Stimulated activated CD4-positive, alpha-beta T cell treated with anti-CD3 and anti-CD28 coated beads, Interleukin-12 subunit alpha, Interleukin-12 subunit beta, amount 100 ng/mL, for 24 hours (primary cell): Measurements from ENCODE around the gene BTBD7.
"Not testable (repeated sequence)": the region's sequence is repeated elsewhere in the genome, so short reads cannot be mapped to it uniquely, and the experiment has no call there.

Experiments
- DNase-seq, 2 experiments: peaks; one replicate each; pipeline ENCODE4 v3.0.0-alpha.2; 2020; ENCODE audit warnings: low read depth in 2 of 2

BTBD7 gene, protein sequence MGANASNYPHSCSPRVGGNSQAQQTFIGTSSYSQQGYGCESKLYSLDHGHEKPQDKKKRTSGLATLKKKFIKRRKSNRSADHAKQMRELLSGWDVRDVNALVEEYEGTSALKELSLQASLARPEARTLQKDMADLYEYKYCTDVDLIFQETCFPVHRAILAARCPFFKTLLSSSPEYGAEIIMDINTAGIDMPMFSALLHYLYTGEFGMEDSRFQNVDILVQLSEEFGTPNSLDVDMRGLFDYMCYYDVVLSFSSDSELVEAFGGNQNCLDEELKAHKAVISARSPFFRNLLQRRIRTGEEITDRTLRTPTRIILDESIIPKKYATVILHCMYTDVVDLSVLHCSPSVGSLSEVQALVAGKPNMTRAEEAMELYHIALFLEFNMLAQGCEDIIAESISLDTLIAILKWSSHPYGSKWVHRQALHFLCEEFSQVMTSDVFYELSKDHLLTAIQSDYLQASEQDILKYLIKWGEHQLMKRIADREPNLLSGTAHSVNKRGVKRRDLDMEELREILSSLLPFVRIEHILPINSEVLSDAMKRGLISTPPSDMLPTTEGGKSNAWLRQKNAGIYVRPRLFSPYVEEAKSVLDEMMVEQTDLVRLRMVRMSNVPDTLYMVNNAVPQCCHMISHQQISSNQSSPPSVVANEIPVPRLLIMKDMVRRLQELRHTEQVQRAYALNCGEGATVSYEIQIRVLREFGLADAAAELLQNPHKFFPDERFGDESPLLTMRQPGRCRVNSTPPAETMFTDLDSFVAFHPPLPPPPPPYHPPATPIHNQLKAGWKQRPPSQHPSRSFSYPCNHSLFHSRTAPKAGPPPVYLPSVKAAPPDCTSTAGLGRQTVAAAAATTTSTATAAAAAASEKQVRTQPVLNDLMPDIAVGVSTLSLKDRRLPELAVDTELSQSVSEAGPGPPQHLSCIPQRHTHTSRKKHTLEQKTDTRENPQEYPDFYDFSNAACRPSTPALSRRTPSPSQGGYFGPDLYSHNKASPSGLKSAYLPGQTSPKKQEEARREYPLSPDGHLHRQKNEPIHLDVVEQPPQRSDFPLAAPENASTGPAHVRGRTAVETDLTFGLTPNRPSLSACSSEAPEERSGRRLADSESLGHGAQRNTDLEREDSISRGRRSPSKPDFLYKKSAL

DNA sequence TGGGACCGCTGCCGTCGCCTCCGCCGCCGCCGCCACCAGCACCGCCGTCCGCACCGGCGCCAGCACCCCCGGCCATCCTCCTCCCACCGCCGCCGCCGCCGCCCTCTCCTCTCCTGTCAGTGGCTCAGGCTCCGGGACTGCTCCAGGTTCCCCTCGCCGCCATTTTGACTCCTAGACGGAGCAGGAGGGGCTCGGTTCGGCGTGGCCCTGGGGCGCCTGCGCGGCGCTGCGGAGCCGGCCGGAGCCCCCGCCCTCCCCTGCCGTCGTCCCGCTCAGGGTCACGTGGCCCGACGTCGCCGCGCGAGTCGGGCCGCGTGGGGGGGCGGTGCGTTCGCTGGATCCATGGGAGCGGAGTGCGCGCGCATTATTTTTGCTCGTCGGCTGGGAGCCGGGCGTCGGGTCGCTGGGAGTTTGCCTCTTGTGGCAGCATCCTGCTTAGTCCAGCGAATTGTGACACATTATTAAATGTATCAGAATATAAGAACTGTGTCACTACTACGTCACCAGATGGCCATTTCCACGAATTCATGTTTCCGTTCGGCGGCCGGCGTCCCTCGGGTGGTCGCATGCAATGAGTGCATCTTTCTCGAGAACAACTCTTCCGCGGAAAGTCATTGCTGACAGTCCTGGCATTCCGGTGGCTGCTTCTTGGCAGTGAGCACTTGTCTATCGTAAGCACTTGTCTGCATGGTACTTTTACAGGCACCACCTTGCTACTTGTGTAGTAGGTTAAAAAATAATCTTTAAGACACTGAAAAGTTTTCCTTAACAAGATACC is at the start of gene BTBD7:
Gene BTBD7, minus strand, starts transcription at position 184 of the 778 bp plus-strand sequence. CDS start 36,985 bp downstream, outside the sequence.
- peak; percentile 89 to 91 for DNase-seq

- DNase-seq = no peak
Measured at GRCh38 chr14:93381644-93382043, 48.8 kb upstream of the BTBD7 start.

GRCh38 chr14:93379831-93380230 is 47.0 kb upstream of the BTBD7 start:
- DNase-seq = no peak

- no peak for DNase-seq
Measured at GRCh38 chr14:93375673-93376156, 42.9 kb upstream of the BTBD7 start.

DNA sequence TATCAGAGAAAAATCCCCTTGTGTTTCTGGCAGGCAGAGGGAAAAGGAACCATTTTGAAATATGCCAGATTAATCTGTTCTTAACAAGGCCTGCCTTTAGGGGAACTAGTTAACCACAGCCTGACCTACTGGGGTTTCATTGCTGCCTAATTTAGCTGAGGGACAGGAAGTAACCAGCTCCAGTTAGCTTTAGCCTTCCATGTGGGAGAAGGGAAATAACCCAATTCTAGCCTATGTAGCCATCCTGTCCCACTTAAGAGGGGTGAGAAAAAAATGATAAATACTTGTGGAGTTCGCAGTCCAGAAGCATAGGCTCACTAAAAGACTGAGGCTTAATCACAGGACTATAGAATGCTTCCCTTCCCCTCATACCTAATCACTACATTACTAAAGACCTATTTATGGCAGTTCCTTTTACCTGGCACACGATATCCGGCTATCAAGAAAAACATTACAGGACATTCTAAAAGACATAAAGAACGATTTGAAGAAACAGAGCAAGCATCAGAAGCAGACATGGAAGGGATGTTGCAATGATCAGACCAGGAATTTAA is 37.0 kb upstream of the BTBD7 start:
- DNase-seq = no peak

GRCh38 chr14:93368996-93369712 is 36.3 kb upstream of the BTBD7 start:
- DNase-seq = no peak

- not testable (repeated sequence) for DNase-seq
Measured at GRCh38 chr14:93354873-93355272, 22.0 kb upstream of the BTBD7 start.

DNA sequence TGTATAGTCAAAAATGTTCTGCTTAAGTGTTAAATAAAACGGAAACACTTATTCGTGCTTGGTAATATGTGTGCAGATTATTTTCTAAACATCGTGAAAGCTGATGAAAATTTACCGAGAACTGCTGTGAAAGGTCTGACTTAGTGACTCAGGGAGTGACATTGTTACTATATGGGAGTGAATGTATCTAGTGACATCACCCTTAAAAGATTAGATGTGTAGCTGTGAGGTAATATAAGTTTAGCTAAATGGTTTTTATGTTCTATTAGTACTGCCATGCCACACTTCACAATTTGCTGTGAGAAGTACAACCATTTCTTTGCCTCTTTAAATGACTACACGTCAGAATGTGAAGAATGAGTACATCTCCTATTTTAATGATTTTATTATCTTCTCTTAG is 15.5 kb upstream of the BTBD7 start:
- no peak for DNase-seq

GRCh38 chr14:93347850-93348249 is 15.0 kb upstream of the BTBD7 start:
- DNase-seq = no peak

- no peak for DNase-seq
Measured at GRCh38 chr14:93346926-93347721, 14.3 kb upstream of the BTBD7 start, which contains the start of gene COX8C. COX8C (plus strand) TSS chr14:93347182; CDS start chr14:93347269, 87 bp downstream.

DNA sequence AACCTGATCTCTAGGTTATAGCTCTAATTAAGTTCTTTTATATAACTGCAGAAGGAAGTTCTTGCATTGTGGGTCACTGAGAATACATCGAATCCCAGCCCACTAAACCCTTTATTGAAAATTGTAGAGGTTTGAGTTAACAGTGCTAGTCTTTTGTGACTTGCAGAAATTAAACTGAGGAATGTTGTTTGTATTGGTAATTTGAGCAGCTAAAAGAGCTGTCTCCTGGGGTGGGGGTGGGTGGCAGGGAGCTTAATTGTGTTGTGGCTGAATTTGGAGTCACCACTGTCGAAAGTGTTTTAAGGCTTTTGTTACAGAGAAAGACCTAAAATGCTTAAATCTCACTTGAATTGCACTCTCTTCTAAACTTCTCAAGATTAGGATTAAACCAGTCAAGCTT is 11.0 kb upstream of the BTBD7 start:
- no peak for DNase-seq

GRCh38 chr14:93343266-93343665 is 10.4 kb upstream of the BTBD7 start:
- DNase-seq = no peak

- DNase-seq = no peak
Measured at GRCh38 chr14:93337884-93338283, 5.0 kb upstream of the BTBD7 start.

DNA sequence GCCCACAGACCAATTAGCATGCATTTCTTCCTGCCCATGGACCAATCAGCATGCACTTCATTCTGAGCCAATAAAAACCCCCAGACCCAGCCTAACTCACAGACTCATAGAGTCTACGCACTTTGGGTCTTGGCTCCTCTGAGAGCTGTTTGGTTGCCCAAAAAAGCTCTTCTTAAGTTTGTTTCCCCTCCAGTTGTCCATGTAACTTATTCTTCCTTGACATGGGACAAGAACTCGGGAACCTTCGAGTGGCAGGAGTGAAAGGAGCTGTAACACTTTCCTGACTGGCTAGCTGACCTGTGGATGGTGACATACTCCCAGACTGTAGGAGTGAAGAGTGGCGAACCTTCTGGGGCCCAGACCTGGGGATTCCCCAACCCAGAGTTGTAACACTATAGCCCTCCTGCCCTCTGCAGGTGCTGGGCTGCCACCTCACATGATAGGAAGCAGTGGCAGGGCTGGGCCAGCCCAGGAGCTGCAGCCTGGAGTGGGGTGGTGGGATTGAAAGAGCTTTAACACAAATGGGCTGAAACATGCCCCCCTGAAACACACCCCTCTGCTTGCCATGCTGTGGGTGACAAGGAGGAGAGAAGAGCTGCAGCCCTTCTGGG is 4.4 kb upstream of the BTBD7 start:
- no peak for DNase-seq

DNA sequence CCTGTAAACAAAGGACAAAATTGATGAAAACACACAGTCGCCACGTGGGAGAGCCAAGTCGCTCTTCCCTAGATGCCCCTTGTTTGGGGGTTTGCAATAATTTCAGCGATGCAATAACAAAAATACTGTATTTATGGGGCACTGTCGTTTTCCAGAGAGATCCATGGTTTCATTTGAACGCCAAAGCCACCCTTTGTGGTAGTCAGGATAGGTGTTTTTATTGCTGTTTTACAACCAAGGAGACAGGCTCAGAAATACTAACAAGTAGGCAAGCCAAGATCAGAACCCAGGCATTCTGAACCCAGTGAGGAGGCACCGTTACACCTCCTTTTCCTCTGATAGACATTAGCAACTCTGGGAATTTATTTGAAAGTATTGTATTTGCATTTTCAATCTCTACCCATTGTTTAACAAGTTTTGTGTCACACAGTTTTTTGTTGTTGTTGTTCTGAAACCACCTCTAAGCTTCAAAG is 831 bp upstream of the BTBD7 start:
- DNase-seq = no peak

GRCh38 chr14:93332397-93332852 is 411 bp downstream of the BTBD7 start:
- peak in 1 of 2 experiments; percentile 23 for DNase-seq

GRCh38 chr14:93331728-93332396 is 974 bp downstream of the BTBD7 start:
- DNase-seq = no peak
